ENCODE data around the gene OR1I1.

The OR1I1 gene

DNA sequence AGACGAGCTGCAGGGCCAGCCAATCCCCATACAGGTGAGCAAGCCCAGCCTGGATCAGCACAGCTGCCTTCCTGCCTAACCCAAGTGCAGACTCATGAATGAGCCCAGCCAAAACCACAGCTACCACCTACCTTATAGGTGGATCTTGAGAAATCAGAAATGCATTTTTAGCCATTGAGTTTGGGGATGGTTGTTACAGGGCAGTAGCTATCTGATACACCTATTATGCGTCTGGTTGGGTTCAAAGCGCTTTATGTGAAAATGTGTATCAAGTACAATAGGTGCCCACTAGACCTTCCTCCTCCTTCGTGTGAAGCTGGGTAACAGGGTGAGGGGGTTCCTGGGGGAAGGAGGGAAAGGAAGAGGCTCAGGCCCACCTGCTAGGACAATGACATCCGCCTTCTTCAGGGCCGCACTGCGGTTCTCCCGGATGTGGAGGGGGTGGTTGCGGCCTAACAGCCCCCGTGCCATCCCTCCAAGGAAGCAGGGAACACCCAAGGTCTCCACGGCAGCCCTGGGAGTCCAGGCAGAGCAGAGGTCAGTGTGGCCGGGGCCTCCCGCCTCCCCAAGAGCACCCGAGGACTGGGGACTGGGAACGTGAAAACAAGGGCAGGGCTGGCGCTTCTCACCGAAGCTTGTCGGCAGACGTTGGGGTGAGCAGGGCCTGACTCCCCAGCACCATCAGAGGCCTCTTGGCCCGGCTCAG lies 36.9 kb downstream of the OR1I1 start:
- no peak for DNase-seq (ENCODE audit: low spot score)

DNA sequence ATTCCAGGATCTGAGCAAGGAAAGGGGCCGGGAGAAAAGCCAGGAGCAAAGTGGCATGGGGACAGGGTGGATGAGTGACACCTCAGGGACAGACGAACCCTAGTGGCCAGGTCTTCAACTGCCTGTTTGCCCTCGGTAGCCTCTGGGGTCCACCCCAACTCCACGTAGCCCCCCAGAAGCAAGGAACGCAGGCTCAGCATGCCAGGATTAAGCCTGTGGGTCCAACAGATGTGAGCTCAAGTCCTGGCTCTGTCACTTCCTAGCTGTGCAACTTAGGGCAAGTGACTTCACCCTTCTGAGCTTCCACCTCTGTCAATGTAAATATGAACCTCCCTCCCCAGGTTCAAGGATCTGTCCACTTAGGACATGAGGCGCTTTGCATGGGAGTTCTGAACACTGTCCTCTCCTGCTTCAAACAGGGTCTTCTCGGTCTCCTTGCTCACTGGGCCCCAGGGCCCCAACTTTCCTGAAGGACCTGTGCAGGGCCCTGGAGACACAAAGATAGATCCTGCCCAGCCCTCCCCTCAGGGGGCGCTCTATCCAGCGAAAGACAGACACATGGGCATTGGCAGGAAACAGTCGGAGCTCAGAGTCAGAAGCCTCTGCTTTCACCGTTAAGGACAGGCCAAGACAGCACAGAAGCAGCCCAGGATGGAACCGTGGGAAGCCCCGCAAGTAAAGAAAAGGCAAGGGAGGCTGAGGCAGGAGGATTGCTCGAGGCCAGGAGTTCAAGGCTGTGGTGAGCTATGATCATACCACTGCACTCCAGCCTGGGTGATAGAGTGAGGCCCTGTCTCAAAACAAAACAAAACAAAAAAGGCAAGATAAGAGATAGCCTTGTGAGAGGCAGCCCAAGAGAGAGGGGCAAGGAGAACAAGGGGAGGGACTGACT lies 38.4 kb downstream of the OR1I1 start:
- DNase-seq (ENCODE audit: low spot score): no peak

DNA sequence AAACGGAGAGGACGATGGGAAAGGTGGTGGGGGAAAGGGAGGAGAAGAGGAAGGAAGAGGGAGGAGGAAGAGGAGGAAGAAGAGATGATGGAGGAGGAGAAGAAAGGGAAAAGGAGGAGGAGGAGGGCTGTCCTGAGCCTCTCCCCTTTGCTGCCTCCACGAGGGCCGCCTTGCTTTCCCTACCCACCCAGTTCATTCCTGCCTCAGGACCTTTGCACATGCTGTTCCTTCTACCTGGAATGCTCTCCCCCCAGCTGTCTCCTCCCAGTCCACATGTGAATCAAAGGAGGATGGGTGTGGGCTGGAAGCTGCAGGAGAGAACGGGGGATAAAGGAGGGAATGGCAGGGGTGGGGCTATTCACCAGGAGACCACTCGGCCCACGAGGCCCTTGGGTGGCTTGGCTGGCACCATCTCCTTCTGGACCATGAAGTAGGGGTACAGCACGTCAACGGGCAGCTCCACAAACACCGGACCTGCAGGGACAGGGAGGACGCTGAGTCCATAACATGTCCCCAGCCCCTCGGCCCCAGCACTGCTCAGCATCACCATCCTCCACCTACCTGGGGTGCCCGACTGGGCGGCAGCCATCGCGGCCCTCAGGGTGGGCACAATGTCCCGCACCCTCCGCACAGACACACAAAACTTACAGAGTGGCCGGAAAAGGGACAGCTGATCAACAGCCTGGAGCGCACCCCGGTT lies 40.5 kb downstream of the OR1I1 start:
- no peak for DNase-seq (ENCODE audit: low spot score)

DNA sequence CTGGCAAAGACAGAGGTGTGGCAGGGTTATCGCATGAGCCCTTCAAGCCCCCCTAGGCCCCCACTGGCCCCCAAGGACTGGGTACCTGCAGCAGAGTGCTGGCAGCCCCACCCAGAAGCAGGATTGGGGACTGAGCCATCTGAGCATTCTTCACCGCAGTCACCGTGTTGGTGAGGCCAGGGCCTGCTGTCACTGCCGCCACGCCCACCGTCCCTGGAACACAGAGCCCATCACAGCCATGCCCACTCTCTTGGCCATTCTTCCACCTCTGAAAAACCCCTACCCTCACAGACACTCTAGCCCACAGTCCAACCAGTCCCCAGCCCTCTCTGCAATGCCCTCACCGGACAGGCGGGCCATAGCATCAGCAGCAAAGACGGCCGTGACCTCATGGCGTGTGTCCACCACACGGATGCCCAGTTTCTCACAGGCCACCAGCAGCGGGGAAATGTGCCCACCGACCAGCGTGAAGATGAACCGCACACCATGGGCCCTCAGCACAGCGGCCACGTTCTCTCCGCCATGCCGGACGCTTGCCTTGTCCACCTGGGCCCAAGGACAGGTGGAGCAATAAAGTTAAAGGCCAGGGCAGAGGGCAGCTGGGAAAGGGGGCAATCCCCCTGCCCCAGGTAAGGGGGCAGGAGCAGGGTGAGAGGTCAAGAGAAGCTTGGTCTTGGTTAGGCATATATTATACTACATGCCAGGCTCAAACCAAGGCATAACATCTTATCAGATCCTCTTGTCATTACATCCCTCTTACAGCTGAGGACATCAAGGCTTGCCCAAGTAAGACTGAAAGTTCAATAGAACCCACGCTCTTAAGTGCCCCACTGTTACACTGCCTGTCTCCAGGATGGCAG lies 41.2 kb downstream of the OR1I1 start:
- no peak for DNase-seq (ENCODE audit: low spot score)

DNA sequence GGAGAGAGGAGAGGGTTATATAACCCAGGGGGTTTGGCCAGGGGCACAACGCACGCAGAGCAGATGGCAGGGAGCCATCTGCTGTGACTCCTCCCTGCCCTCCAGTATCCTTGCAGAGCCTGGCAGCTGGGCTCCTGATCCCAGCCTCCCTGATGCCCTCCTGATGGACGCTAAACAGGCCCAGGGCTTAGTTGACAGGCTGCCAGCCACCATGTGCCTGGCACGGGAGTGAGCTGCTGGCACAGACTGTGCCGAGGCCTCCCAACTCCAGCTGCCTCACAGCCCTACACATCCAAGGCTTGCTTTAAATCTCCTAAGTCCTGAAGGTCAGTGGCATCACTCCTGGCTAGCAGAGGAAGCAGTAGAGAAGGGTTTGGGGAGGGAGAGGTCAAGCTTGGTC lies 41.9 kb downstream of the OR1I1 start:
- DNase-seq (ENCODE audit: low spot score): peak; percentile 75

DNA sequence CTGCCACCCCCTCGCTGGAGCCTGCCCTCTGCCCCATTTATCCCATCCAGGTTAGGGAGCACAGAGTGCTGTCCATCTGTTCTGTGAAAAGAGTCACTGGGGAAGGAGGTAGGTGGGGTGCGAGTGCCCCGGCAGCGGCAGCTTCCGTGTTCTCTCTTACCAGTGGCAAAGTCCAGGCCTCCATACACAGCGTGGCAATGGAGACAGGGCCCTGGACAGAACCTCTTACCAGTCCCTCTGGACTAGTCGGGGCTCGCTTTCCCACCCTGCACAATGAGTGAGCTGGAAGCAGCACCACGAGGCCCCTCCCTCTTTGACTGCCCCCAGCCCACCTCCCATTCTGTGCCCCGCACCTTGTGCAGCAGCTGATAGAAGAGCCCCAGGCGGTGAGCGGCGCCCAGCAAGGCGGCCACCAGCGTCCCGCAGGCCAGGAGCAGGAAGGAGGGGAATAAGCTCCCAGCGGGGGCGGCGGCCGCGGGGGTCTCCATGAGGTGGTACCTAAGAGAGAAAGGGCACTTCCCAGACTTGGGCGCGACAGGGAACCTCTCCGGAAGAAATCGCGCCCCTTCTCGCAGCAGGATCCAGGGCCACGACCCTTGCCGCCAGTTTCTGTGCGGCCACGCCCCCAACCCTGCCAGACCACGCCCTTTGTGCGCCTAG lies 42.7 kb downstream of the OR1I1 start:
- peak; percentile 86 for DNase-seq (ENCODE audit: low spot score)

DNA sequence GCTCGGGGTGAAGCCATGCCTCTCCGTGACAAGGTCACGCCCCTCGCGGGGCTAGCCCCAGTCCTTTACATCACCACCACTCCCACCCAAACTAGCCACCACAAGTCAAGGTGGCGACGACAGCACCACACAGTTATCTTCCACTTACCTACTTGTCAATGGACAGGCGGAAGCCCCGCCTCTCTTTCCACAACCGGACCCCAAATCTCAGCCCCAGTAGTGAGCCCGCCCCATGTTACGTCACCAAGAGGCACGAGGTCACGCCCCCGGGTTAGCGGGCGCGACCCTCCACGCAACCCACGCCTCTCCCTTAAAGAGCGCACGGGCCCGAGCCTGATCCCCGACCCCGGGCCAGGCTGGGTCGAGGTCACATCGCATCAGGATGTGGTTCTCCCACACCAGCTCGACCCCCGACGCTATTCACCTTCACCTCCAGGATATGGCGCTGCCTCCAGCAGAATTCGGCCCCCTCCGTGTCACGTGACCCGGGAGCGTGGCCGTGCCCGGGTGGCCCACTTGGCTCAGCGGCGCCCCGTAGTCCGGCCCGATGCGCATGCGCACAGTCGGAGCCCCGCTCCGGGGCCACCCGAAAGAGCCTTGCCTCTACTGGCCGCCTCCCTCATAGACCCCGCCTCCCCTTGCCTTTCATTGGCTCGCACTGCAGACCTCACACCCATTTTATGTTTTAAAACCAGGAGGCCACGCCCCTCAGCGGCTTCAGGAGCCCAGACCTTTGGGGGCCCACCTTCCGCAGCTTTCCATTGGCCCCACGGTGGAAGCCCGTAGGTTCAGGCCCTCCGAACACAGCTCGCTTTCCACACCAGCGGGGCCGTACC lies 43.4 kb downstream of the OR1I1 start:
- DNase-seq (ENCODE audit: low spot score): peak; percentile 100

DNA sequence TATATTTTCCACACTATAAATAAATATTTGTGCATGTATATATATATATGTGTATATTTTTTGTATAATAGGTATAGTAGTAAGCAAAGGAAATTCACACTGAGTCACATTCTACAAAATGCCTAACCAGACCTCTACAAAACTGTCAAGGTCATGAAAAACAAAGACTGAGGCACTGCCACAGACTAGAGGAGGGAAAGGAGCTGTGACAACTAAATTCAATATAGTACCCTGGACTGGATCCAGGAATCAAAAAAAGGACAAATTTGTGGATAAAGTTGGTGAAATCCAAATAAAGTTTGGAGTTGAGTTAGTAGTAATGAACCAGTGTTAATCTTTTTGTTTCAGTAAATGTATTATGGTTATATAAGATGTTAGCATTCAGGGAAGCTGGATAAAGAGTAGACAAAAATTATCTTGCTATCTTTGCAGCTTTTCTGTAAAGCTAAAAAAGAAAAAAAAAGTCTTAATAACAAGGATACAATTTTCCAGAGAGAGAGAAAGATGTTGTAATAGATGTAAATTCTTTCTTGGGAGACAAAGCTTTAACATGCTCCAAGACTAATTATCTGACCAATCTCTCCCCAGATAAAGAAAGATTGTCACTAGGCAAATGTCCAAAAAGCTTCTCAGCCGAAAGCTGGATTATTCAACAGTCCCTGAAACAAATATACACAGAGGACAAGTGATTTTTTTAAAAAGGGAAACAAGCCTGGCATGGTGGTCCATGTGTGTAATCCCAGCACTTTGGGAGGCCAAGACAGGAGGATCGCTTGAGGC lies 44.3 kb downstream of the OR1I1 start:
- DNase-seq (ENCODE audit: low spot score): no peak

DNA sequence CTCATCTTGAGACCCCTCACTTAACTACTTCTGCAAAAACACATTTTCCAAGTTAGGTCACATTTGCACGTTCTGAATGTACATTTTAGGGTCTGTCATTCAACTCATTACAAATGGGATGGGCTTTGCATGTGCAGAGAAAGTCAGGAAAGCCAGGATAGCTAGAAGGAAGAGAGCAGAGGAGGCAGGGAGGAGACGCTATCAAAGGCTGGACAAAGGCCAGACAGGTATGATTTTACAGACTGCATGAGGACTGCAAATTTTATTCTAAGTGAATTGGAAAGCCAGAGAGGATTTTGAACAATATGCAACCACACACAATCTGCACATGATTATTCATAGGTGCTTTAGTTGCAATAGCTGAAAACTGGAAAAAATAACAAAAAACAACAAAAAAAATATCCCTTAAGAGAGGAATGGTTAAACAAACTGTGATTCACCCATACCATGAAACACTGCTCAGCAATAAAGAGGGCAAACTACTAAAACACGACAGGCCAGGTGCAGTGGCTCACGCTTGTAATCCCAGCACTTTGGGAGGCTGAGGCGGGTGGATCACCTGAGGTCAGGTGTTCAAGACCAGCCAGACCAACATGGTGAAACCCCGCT lies 46.3 kb downstream of the OR1I1 start:
- DNase-seq (ENCODE audit: low spot score): no peak

DNA sequence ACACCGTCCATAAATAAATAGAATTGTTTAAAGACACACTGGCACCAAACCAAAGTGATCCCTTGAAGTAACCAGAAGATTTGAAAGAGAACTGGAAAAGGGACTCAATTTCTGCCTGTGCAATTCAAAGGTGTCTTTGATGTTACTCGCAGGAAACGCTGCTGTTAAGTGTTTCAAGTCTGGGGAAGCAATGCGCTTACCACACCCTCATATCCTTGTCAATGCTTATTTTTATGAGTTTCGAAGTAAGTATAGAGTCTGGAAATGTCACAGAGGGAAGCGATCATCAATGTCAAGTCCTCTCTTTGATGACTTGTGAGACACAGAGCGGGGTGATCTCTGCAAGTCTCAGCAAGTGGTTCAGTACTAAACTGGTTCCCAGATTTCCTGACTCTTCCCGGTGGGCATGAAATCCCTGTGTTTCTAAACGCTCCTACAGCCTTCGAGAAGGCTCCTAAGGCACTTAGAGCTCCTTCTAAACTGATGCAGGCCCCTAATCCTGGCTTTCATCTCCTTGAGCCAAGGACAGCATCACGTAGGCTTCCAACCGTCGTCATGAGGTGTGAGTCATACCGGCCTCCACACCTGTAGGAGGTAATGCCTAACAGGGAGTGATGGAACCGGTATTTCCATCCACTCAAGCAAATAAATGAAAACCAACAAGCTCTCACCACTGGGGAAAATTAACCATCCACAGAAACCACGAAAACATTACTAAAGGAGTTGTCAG lies 48.0 kb downstream of the OR1I1 start:
- no peak for DNase-seq (ENCODE audit: low spot score)

DNA sequence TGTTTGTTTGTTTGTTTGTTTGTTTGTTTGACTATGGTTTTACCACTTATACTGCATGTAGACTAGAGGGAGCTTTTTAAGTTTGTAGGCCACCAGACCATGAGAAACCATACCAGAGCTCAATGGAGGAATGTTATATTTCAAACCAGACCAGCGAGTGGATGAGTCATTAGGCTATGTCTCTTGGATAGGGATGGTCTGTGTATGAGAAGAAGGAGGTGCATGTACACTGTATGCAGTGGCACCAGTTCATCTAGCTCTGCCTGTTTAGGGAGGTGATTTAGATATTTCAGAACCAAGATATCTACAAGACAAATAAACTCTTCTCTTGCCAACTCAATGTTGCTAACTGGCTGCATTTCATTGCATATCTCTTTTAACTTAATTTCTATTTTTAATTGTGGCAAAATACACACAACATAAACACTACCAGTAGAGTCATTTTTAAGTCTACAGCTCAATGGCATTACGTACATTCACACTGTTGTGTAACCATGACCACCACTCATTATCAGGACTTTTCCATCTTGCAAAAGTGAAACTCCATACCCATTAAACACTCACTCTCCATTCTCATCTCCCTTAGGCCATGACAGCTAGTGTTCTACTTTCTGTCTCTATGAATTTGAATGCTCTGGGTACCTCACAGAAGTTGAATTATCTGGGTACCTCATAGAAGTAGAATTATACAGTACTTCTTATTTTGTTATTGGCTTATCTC lies 54.4 kb downstream of the OR1I1 start:
- no peak for DNase-seq (ENCODE audit: low spot score)

DNA sequence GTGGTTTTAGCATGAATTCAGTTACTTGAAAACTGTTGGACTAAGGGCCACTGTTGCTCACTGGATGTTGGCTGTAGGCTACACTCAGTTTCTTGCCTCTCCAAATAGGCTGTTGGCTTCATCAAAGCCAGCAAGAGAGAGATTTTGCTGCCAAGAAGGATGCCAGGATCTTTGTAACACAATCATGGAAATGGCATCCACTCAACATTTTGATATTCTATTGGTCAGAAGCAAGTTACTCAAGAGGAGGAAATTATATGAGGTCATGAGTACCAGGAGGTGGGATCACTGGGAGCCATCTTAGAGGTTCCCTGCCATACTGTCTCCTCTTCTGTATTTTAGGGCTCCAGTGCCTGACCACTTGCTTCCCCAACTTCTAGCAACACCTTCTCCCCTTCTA lies 55.8 kb downstream of the OR1I1 start:
- DNase-seq (ENCODE audit: low spot score): no peak

DNA sequence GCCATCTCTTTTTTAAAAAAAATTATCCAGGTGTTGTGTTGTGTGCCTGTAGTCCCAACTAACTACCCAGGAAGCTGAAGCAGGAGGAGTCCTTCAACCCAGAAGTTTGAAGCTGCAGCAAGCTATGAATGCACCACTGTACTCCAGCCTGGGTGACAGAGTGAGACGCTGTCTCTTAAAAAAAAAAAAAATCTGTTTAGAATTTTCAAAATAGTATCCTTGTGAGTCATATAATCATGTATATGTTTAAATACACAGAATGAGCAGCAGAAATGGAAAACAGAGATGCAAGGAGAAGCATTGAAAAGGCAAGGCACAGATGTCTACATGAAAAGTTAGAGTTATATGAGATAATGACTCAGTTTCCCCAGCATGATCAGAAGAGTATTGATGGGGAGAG lies 56.4 kb downstream of the OR1I1 start:
- no peak for DNase-seq (ENCODE audit: low spot score)

DNA sequence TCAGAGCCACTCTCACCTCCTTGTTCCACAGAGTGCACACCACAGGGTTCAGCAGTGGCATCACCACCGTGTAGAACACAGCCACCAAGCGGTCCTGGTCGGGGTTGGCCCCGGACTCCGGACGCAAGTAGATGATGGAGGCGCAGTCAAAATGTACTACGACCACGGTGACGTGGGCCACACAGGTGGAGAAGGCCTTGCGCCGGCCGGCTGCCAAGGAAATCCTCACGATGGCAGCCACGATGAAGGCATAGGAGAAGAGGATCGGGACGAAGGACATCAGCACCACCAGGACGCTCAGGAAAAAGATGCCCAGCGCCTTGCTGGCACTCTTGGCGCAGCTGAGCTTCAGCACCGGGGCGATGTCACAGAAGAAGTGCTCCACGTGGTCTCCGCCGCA lies 59.1 kb downstream of the OR1I1 start:
- no peak for DNase-seq (ENCODE audit: low spot score)

DNA sequence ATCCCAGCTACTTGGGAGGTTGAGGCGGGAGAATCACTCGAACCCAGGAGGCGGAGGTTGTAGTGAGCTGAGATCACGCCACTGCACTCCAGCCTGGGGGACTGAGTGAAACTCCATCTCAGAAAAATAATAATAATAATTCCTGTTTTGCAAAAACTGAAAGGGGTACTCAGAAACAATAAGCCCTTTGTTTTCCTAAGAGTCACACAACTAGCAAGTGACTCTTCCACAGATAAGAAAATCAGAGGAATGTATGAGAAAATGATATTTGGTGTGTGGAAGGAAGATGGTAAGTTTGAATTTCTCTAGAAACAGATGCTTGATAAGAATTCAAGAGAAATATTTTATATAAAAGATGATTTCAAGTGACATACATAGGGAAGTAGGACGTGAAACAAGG lies 60.3 kb downstream of the OR1I1 start:
- DNase-seq (ENCODE audit: low spot score): no peak

All from D341Med (cell line).